Esophagus muscularis mucosa (tissue), 4 donors: ENCODE results near the gene GAL3ST3. TPM values are rescaled to one million over a fixed set of nuclear protein-coding genes. Genes with fewer than 3 reads are reported as not detected.

Experiments
- DNase-seq: peaks from one replicate; pipeline ENCODE4 v3.0.0-alpha.2; 2017; ENCODE audit errors: extremely low spot score
- H3K27ac ChIP-seq, 4 donors: fragments of 200-600 bp; sonication (generic); replicated peaks in 1 of 4; 1 replicate in 3 of 4; 2 replicates in 1 of 4; pipeline ENCODE4 v1.5.1; 2016 to 2019; ENCODE audit warnings: mild to moderate bottlenecking in 1 of 4
- H3K27me3 ChIP-seq, 4 donors: fragments of 200-600 bp; sonication (generic); one replicate each; pipeline versions ENCODE4 v1.5.1 to v1.6.0; 2016 to 2019
- H3K36me3 ChIP-seq, 4 donors: fragments of 200-600 bp; sonication (generic); one replicate each; pipeline ENCODE4 v1.5.1; 2016 to 2019
- H3K4me1 ChIP-seq, 4 donors: fragments of 200-600 bp; sonication (generic); one replicate each; pipeline ENCODE4 v1.5.1; 2016 to 2019
- H3K4me3 ChIP-seq, 4 donors: fragments of 200-600 bp; sonication (generic); 1 replicate in 2 of 4; 2 replicates in 2 of 4; pipeline ENCODE4 v1.5.1; 2016 to 2019; ENCODE audit warnings: mild to moderate bottlenecking in 4 of 4, moderate library complexity in 1 of 4
- H3K9me3 ChIP-seq, 4 donors: fragments of 200-600 bp; sonication (generic); 1 replicate in 3 of 4; 2 replicates in 1 of 4; pipeline ENCODE4 v1.5.1; 2016 to 2019
- CTCF ChIP-seq, 3 experiments: fragments of 200-600 bp in 2 of 3; fragments of 450-650 bp in 1 of 3; sonication (generic) in 2 of 3; IDR thresholded peaks; one replicate each; pipeline ENCODE4 v1.5.1; 2017 to 2019; ENCODE audit warnings: antibody characterized with exemption in 3 of 3, mild to moderate bottlenecking in 2 of 3, moderate library complexity in 1 of 3
- EP300 ChIP-seq: sonication (generic); formaldehyde crosslinking; IDR thresholded peaks from one replicate; pipeline ENCODE4 v1.6.1; 2017; ENCODE audit warnings: antibody characterized with exemption
- POLR2A ChIP-seq: fragments of 450-650 bp; IDR thresholded peaks from one replicate; pipeline ENCODE4 v1.6.1; 2017; ENCODE audit warnings: antibody characterized with exemption, moderate library complexity, mild to moderate bottlenecking, low read depth
- POLR2AphosphoS5 ChIP-seq, 2 donors: sonication (generic); formaldehyde crosslinking; IDR thresholded peaks; one replicate each; pipeline ENCODE4 v1.6.1; 2017; ENCODE audit warnings: antibody characterized with exemption in 2 of 2
- whole genome bisulfite sequencing: methylation state at CpG from one replicate; pipeline ENCODE4 v1.1.5; 2018; 5-methylcytosine and 5-hydroxymethylcytosine counted together
- intact Hi-C: fragments of 100-400 bp; cut with DNase I; formaldehyde crosslinking; loops from one replicate; pipeline ENCODE4 v1.15.1; 2023
- total RNA-seq, 4 donors: library from RNA; depleted of rRNA; stranded (reverse); fragments of >200 nt; gene quantifications; one replicate each; pipeline versions ENCODE4 v1.1.0 to v1.2.1, GENCODE V29; 2016

GAL3ST3 gene
- total RNA-seq, 4 donors from 2014 or later = 0.83 to 7.4 (median 3.3) TPM

- TF ChIP-seq CTCF (IDR thresholded peaks at IDR 0.05) = no peak
- no peak for TF ChIP-seq POLR2AphosphoS5 (IDR thresholded peaks at IDR 0.05)
- TF ChIP-seq EP300 = no peak
- no peak for TF ChIP-seq POLR2A
- no peak for DNase-seq
- WGBS = 92% methylated on average over 3 of the region's 3 CpGs
- no peak overlapping the region for H3K4me3 ChIP-seq
- intact Hi-C loops = no loop called here
- no peak overlapping the region for H3K27ac ChIP-seq
- no peaks in the 10 kb centered on the region for H3K9me3 ChIP-seq
- H3K4me1 ChIP-seq = peaks cover 32 to 48% (median 37%) of the 10 kb centered on the region in 4 donors
- H3K36me3 ChIP-seq = peaks cover 0 to 19% (median 14%) of the 10 kb centered on the region in 4 donors
- H3K27me3 ChIP-seq = no peaks in the 10 kb centered on the region
Observed at GRCh38 chr11:66077927-66078326, 29.0 kb upstream of the GAL3ST3 start.

GRCh38 chr11:66076561-66076960 lies 27.6 kb upstream of the GAL3ST3 start:
- no peaks in the 10 kb centered on the region for H3K9me3 ChIP-seq
- H3K4me1 ChIP-seq = peaks cover 23 to 48% (median 38%) of the 10 kb centered on the region in 4 donors
- H3K27ac ChIP-seq = no peak overlapping the region
- intact Hi-C loops = no loop called here
- peaks cover 0 to 22% (median 14%) of the 10 kb centered on the region in 4 donors for H3K36me3 ChIP-seq
- TF ChIP-seq POLR2A = no peak
- no peak for TF ChIP-seq POLR2AphosphoS5 (IDR thresholded peaks at IDR 0.05)
- no peaks in the 10 kb centered on the region for H3K27me3 ChIP-seq
- WGBS = 85% methylated on average over 9 of the region's 9 CpGs
- no peak for DNase-seq
- no peak overlapping the region for H3K4me3 ChIP-seq

GRCh38 chr11:66075273-66075672 lies 26.3 kb upstream of the GAL3ST3 start:
- TF ChIP-seq POLR2A (no peak), POLR2AphosphoS5 (IDR thresholded peaks at IDR 0.05) (no peak), EP300 (no peak), CTCF (IDR thresholded peaks at IDR 0.05) (no peak)
- intact Hi-C loops = no loop called here
- DNase-seq = no peak
- H3K4me3 ChIP-seq = no peak overlapping the region
- H3K27me3 ChIP-seq = no peaks in the 10 kb centered on the region
- peaks cover 0 to 22% (median 14%) of the 10 kb centered on the region in 4 donors for H3K36me3 ChIP-seq
- no peak overlapping the region for H3K27ac ChIP-seq
- H3K9me3 ChIP-seq = no peaks in the 10 kb centered on the region
- H3K4me1 ChIP-seq = peaks cover 15 to 45% (median 32%) of the 10 kb centered on the region in 4 donors
- WGBS = 97% methylated on average over 4 of the region's 4 CpGs

- peaks cover 26 to 48% (median 40%) of the 10 kb centered on the region in 4 donors for H3K4me1 ChIP-seq
- no peak overlapping the region for H3K27ac ChIP-seq
- WGBS = 100% methylated on average over 1 of the region's 1 CpG
- peaks cover 0 to 25% (median 16%) of the 10 kb centered on the region in 4 donors for H3K36me3 ChIP-seq
- H3K27me3 ChIP-seq = no peaks in the 10 kb centered on the region
- TF ChIP-seq POLR2A (no peak), CTCF (IDR thresholded peaks at IDR 0.05) (no peak), POLR2AphosphoS5 (IDR thresholded peaks at IDR 0.05) (no peak), EP300 (no peak)
- H3K9me3 ChIP-seq = no peaks in the 10 kb centered on the region
- intact Hi-C loops = no loop called here
- H3K4me3 ChIP-seq = no peak overlapping the region
- no peak for DNase-seq
Observed at GRCh38 chr11:66073669-66074068, 24.7 kb upstream of the GAL3ST3 start.

- DNase-seq = no peak
- Histone ChIP-seq H3K27me3 (no peaks in the 10 kb centered on the region), H3K4me3 (no peak overlapping the region), H3K36me3 (peaks cover 3 to 37% (median 27%) of the 10 kb centered on the region in 4 donors), H3K4me1 (peaks cover 35 to 54% (median 50%) of the 10 kb centered on the region in 4 donors), H3K9me3 (no peaks in the 10 kb centered on the region), H3K27ac (peak overlapping the region in 1 of 4 donors; percentile 27)
- WGBS = 78% methylated on average over 8 of the region's 8 CpGs
- intact Hi-C loops = no loop called here
- TF ChIP-seq POLR2AphosphoS5 (IDR thresholded peaks at IDR 0.05) (no peak), CTCF (IDR thresholded peaks at IDR 0.05) (no peak), POLR2A (no peak), EP300 (no peak)
Observed at GRCh38 chr11:66072518-66072917, 23.6 kb upstream of the GAL3ST3 start.
